ENCODE measurements around the gene FOXS1. TPM values are rescaled to one million over a fixed set of nuclear protein-coding genes. Genes with fewer than 3 reads are reported as not detected.
"Not testable (repeated sequence)": the region's sequence is repeated elsewhere in the genome, so short reads cannot be mapped to it uniquely, and the experiment has no call there.

The FOXS1 gene
- total RNA-seq, 1 experiment from 2014 or later: 0.22 TPM

DNA sequence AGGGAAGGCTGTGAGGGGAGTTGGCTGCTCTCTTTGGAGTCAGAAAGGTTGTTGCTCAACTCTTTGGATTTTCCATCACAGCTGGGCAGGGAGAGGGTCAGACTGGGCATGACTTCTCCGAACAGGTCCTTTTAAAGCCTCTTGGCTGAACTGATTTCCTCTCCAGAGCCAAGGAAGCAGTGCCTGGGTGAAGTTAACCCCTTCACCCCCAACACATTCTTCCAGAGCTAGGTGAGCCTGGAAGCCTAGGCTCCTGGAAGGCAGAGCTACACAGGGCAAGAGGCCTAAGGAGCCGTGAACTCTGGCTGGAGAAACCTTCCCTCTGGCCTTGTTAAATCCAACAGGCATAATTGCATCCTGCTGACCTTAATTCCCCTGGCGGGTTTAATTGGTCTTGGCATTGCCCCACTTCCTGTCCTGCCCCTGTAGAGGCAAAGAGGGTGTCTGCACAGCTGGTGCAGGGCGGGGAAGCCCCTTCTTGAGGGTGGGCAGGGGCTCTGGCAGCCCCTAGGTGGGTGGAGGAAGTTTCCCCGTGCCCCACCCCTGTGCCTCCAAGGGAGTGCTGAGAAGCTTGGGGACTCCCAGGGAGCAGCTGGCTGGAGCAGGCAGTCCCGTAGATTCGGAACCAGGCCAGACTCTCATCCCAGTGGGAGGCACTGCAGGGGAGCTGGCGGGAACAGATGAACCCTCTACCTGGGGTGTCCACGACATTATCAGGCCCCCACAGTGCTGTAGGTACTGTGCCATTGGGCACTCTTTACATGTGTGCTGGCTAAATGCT, 29.8 kb downstream of the FOXS1 start:
- Histone ChIP-seq H3K56ac (ENCODE audit: insufficient read length, low read depth, low read length) (no peak overlapping the region), H3K23me2 (ENCODE audit: insufficient read length, low read depth, low read length, poor library complexity, severe bottlenecking) (no peaks in the 10 kb centered on the region), H3K4ac (ENCODE audit: low read depth, low read length) (no peak overlapping the region), H3K23ac (ENCODE audit: insufficient read length, low read depth, low read length) (no peak overlapping the region), H3K79me2 (ENCODE audit: insufficient read depth, low read length) (no peaks in the 10 kb centered on the region), H2AK5ac (ENCODE audit: insufficient read length, low read length) (no peak overlapping the region), H2AFZ (ENCODE audit: low read length) (no peak overlapping the region), H3K27ac (ENCODE audit: insufficient read length, low read depth, low read length) (no peak overlapping the region), H3K27me3 (ENCODE audit: insufficient read depth, low read length) (no peaks in the 10 kb centered on the region), H2BK5ac (ENCODE audit: insufficient read length, low read length) (no peak overlapping the region), H3K4me2 (ENCODE audit: insufficient read depth, insufficient read length, low read length) (no peak overlapping the region), H2BK12ac (ENCODE audit: insufficient read length, low read depth, low read length) (no peak overlapping the region), H2BK120ac (ENCODE audit: low read depth, low read length, poor library complexity, severe bottlenecking) (no peak overlapping the region), H2BK20ac (ENCODE audit: low read depth, low read length, poor library complexity, severe bottlenecking) (no peak overlapping the region), H2BK15ac (ENCODE audit: low read depth, low read length) (no peak overlapping the region), H3K18ac (ENCODE audit: insufficient read length, low read depth, low read length) (no peak overlapping the region), H3K9me3 (ENCODE audit: control insufficient read depth, low read depth, low read length) (no peaks in the 10 kb centered on the region), H3K79me1 (ENCODE audit: insufficient read depth, low read depth, low read length, poor library complexity, severe bottlenecking) (no peaks in the 10 kb centered on the region), H4K91ac (ENCODE audit: insufficient read length, low read depth, low read length) (no peak overlapping the region), H4K8ac (replicated peaks; ENCODE audit: insufficient read length, low read depth, low read length) (no peak overlapping the region), H3T11ph (ENCODE audit: low read length) (no peak overlapping the region), H3K14ac (ENCODE audit: insufficient read depth, low read length) (0 out of 2 replicates have a peak overlapping the region, but pooled peaks have one; percentile 3), H4K5ac (ENCODE audit: insufficient read length, low read depth, low read length) (no peak overlapping the region), H3K4me1 (ENCODE audit: insufficient read depth, low read length) (no peaks in the 10 kb centered on the region), H4K20me1 (ENCODE audit: control insufficient read depth, insufficient read depth, insufficient read length) (no peaks in the 10 kb centered on the region), H3K9ac (ENCODE audit: extremely low read depth, insufficient read length, low read length) (no peak overlapping the region)
- Mint-ChIP-seq H3K9me3 (no peaks in the 10 kb centered on the region), H3K4me3 (peak overlapping the region in 1 of 2 experiments; percentile 4; a peak in 1 of 5 replicates), H3K27ac (peak overlapping the region in 2 of 3 experiments; percentile 90 to 93; a peak in 4 of 7 replicates), H3K27me3 (ENCODE audit: low read depth) (peaks cover under 1% of the 10 kb centered on the region; the same call in 1 of the 2 replicates), H3K36me3 (ENCODE audit: insufficient read depth in 1 of 3, low read depth in 3 of 3) (no peaks in the 10 kb centered on the region), H3K4me1 (peaks cover 9 to 27% of the 10 kb centered on the region in 2 experiments)
- DNase-seq: no peak
- no CpG with 5 or more reads among the region's 9 CpGs for WGBS (ENCODE audit: extremely low coverage, insufficient read length, low lambda C conversion rate)
- TF ChIP-seq, protein P1, sequence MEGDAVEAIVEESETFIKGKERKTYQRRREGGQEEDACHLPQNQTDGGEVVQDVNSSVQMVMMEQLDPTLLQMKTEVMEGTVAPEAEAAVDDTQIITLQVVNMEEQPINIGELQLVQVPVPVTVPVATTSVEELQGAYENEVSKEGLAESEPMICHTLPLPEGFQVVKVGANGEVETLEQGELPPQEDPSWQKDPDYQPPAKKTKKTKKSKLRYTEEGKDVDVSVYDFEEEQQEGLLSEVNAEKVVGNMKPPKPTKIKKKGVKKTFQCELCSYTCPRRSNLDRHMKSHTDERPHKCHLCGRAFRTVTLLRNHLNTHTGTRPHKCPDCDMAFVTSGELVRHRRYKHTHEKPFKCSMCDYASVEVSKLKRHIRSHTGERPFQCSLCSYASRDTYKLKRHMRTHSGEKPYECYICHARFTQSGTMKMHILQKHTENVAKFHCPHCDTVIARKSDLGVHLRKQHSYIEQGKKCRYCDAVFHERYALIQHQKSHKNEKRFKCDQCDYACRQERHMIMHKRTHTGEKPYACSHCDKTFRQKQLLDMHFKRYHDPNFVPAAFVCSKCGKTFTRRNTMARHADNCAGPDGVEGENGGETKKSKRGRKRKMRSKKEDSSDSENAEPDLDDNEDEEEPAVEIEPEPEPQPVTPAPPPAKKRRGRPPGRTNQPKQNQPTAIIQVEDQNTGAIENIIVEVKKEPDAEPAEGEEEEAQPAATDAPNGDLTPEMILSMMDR (conservative IDR thresholded peaks at IDR 0.05): no peak

DNA sequence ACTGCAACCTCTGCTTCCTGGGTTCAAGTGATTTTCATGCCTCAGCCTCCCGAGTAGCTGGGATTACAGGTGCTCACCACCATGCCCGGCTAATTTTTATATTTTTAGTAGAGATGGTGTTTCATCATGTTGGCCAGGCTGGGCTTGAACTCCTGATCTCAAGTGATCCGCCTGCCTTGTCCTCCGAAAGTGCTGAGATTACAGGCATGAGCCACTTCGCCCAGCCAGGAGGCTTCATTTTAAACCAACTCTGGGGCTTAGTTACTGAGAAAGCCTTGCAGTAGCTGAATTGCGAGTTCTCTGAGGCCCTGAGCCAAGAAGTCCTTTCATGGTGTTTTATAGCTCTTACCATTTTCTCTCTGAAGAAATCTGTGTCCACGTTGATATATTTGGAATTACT, 31.3 kb downstream of the FOXS1 start:
- not testable (repeated sequence) for H3K79me1 ChIP-seq (ENCODE audit: insufficient read depth, low read depth, low read length, poor library complexity, severe bottlenecking); H3T11ph ChIP-seq (ENCODE audit: low read length); H3K4me2 ChIP-seq (ENCODE audit: insufficient read depth, insufficient read length, low read length); DNase-seq; H2BK120ac ChIP-seq (ENCODE audit: low read depth, low read length, poor library complexity, severe bottlenecking); H3K9ac ChIP-seq (ENCODE audit: extremely low read depth, insufficient read length, low read length); H2AFZ ChIP-seq (ENCODE audit: low read length); H3K27ac ChIP-seq (ENCODE audit: insufficient read length, low read depth, low read length); H4K20me1 ChIP-seq (ENCODE audit: control insufficient read depth, insufficient read depth, insufficient read length); H3K14ac ChIP-seq (ENCODE audit: insufficient read depth, low read length); H4K8ac ChIP-seq (replicated peaks; ENCODE audit: insufficient read length, low read depth, low read length); H3K27me3 Mint-ChIP-seq (ENCODE audit: low read depth); H3K27me3 ChIP-seq (ENCODE audit: insufficient read depth, low read length); H3K36me3 Mint-ChIP-seq (ENCODE audit: insufficient read depth in 1 of 3, low read depth in 3 of 3); H2AK5ac ChIP-seq (ENCODE audit: insufficient read length, low read length); H2BK15ac ChIP-seq (ENCODE audit: low read depth, low read length); H3K4me3 Mint-ChIP-seq; H3K23ac ChIP-seq (ENCODE audit: insufficient read length, low read depth, low read length); H2BK5ac ChIP-seq (ENCODE audit: insufficient read length, low read length); H3K27ac Mint-ChIP-seq; H3K4me1 ChIP-seq (ENCODE audit: insufficient read depth, low read length); H3K4ac ChIP-seq (ENCODE audit: low read depth, low read length); H3K9me3 ChIP-seq (ENCODE audit: control insufficient read depth, low read depth, low read length); H2BK12ac ChIP-seq (ENCODE audit: insufficient read length, low read depth, low read length); H3K79me2 ChIP-seq (ENCODE audit: insufficient read depth, low read length); H2BK20ac ChIP-seq (ENCODE audit: low read depth, low read length, poor library complexity, severe bottlenecking); H3K18ac ChIP-seq (ENCODE audit: insufficient read length, low read depth, low read length); H3K9me3 Mint-ChIP-seq; H3K23me2 ChIP-seq (ENCODE audit: insufficient read length, low read depth, low read length, poor library complexity, severe bottlenecking); H3K56ac ChIP-seq (ENCODE audit: insufficient read length, low read depth, low read length); H4K5ac ChIP-seq (ENCODE audit: insufficient read length, low read depth, low read length); H4K91ac ChIP-seq (ENCODE audit: insufficient read length, low read depth, low read length)
- H3K4me1 Mint-ChIP-seq: peaks cover 9 to 22% of the 10 kb centered on the region in 2 experiments
- no CpG with 5 or more reads among the region's 7 CpGs for WGBS (ENCODE audit: extremely low coverage, insufficient read length, low lambda C conversion rate)
